ENCODE results near the gene PARP4.
"Not testable (repeated sequence)": the region's sequence is repeated elsewhere in the genome, so short reads cannot be mapped to it uniquely, and the experiment has no call there.

The PARP4 gene

GRCh38 chr13:24512908-24513213, 283 bp upstream of the PARP4 start:
- no peak for DNase-seq (ENCODE audit: low spot score)
- in situ Hi-C loops (cut with MboI; ENCODE audit: low sequenced_read_pairs, unreplicated experiment) = no loop called here
- TF ChIP-seq, protein P1, sequence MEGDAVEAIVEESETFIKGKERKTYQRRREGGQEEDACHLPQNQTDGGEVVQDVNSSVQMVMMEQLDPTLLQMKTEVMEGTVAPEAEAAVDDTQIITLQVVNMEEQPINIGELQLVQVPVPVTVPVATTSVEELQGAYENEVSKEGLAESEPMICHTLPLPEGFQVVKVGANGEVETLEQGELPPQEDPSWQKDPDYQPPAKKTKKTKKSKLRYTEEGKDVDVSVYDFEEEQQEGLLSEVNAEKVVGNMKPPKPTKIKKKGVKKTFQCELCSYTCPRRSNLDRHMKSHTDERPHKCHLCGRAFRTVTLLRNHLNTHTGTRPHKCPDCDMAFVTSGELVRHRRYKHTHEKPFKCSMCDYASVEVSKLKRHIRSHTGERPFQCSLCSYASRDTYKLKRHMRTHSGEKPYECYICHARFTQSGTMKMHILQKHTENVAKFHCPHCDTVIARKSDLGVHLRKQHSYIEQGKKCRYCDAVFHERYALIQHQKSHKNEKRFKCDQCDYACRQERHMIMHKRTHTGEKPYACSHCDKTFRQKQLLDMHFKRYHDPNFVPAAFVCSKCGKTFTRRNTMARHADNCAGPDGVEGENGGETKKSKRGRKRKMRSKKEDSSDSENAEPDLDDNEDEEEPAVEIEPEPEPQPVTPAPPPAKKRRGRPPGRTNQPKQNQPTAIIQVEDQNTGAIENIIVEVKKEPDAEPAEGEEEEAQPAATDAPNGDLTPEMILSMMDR (IDR thresholded peaks at IDR 0.05; ENCODE audit: borderline replicate concordance, control extremely low read depth, extremely low read depth, insufficient read depth, missing control alignments) = no peak

GRCh38 chr13:24511816-24512196, 772 bp downstream of the PARP4 start:
- no peak for DNase-seq (ENCODE audit: low spot score)
- in situ Hi-C loops (cut with MboI; ENCODE audit: low sequenced_read_pairs, unreplicated experiment) = no loop called here
- TF ChIP-seq, protein P1 (IDR thresholded peaks at IDR 0.05; ENCODE audit: borderline replicate concordance, control extremely low read depth, extremely low read depth, insufficient read depth, missing control alignments) = no peak

GRCh38 chr13:24511019-24511815, 1.4 kb downstream of the PARP4 start:
- TF ChIP-seq, protein P1 (IDR thresholded peaks at IDR 0.05; ENCODE audit: borderline replicate concordance, control extremely low read depth, extremely low read depth, insufficient read depth, missing control alignments) = no peak
- in situ Hi-C loops (cut with MboI; ENCODE audit: low sequenced_read_pairs, unreplicated experiment) = no loop called here
- DNase-seq (ENCODE audit: low spot score) = peak; percentile 70

DNA sequence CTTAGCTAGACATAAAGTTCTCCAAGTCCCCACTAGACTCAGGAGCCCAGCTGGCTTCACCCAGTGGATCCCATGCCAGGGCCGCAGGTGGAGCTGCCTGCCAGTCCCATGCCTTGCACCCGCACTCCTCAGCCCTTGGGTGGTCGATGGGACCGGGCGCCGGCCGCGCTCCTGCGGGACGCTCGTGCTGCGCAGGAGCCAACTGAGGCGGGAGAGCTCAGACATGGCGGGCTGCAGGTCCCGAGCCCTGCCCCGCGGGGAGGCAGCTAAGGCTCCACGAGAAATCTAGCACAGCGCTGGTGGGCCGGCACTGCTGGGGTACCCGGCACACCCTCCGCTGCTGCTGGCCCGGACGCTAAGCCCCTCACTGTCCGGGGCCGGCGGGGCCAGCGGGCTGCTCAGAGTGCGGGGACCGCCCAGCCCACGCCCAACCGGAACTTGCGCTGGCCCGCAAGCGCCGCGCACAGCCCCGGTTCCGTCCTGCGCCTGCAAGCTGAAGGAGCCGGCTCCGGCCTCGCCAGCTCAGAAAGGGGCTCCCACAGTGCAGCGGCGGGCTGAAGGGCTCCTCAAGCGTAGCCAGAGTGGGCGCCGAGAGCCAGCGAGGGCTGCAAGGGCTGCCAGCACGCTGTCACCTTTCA, 5.8 kb downstream of the PARP4 start:
- in situ Hi-C loops (cut with MboI; ENCODE audit: low sequenced_read_pairs, unreplicated experiment) = no loop called here
- TF ChIP-seq, protein P1 (IDR thresholded peaks at IDR 0.05; ENCODE audit: borderline replicate concordance, control extremely low read depth, extremely low read depth, insufficient read depth, missing control alignments) = no peak
- no peak for DNase-seq (ENCODE audit: low spot score)

DNA sequence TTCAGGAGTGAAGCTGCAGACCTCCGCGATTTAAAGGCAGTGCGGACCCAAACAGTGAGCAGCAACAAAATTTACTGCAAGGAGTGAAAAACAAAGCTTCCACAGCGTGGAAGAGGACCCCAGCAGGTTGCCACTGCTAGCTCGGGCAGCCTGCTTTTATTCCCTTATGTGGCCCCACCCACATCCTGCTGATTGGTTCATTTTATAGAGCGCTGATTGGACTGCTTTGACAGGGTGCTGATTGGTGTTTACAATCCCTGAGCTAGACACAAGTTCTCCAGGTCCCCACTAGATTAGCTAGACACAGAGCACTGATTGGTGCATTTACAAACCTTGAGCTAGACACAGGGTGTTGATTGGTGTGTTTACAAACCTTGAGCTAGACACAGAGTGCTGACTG, 6.3 kb downstream of the PARP4 start:
- DNase-seq (ENCODE audit: low spot score); in situ Hi-C loops (cut with MboI; ENCODE audit: low sequenced_read_pairs, unreplicated experiment): not testable (repeated sequence)

DNA sequence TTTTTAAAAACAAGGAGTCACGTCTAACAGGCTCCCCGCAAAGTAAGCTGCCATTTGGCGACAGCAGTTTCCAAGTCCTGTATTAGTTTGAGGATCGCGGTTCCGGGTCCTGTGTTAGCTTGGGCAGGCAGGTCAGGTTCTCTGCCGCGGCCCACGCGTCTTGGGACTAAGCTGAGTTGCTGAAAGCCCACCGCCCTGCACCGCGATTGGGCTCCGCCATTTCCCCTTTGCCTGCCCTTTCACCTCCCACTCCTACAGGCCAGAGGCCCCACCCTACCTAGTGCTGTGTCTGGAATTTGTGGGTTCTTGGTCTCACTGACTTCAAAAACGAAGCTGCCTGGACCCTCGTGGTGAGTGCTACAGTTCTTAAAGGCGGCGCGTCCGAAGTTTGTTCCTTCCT, 6.8 kb downstream of the PARP4 start:
- no peak for DNase-seq (ENCODE audit: low spot score)
- TF ChIP-seq, protein P1 (IDR thresholded peaks at IDR 0.05; ENCODE audit: borderline replicate concordance, control extremely low read depth, extremely low read depth, insufficient read depth, missing control alignments) = no peak
- in situ Hi-C loops (cut with MboI; ENCODE audit: low sequenced_read_pairs, unreplicated experiment) = no loop called here

DNA sequence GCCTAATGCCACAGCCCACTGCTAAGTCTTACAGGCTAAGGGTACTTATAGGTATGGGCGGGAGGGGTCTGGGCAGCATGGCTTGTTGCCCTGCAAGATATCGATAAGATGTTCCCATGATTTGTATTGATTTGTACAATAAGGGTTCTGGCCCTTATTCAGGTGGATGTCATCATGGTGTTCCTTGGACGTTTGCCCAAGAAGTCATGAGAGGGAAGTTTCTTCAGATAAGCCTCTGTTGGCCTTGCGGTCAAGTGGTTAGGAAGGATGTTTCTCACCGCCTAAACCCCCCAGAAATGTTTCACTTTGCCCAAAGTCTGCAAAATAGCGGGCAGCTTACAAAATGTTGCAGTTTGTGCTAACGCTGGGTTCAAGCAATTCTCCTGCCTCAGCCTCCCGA, 7.3 kb downstream of the PARP4 start:
- in situ Hi-C loops (cut with MboI; ENCODE audit: low sequenced_read_pairs, unreplicated experiment) = no loop called here
- DNase-seq (ENCODE audit: low spot score) = no peak
- TF ChIP-seq, protein P1 (IDR thresholded peaks at IDR 0.05; ENCODE audit: borderline replicate concordance, control extremely low read depth, extremely low read depth, insufficient read depth, missing control alignments) = no peak
